ENCODE results near the gene MS4A4A. TPM values are rescaled to one million over a fixed set of nuclear protein-coding genes. Genes with fewer than 3 reads are reported as not detected.

The MS4A4A gene
- total and polyA plus RNA-seq, 10 of the 15 experiments (the other 5 are each of a cell fraction or from before 2014, with no cell fraction given) = 0.10 to 2.4 (median 0.68) TPM

- in situ Hi-C loops (cut with MboI) (no loop called here), intact Hi-C loops (cut with micrococcal nuclease; ENCODE audit: unreplicated experiment) (loop anchor here (1.0 kb wide), 1 partner anchor 350 kb away; no protein-coding TSS in a partner anchor)
- BruUV-seq (replicated peaks) = no TSS peak
- RAD21 ChIA-PET (ENCODE audit: unreplicated experiment) = interaction anchor here (1.1 to 4.2 kb wide), 4 partner anchors 12 to 373 kb away, joined by 3 to 83 read pairs (median 20); no protein-coding TSS in a partner anchor
- FAIRE-seq (no peak), DNase-seq (ENCODE audit: low read depth, low spot score) (no peak), ATAC-seq (no peak)
- 73% methylated on average over 4 of the region's 4 CpGs for WGBS (ENCODE audit: insufficient coverage, insufficient replicate concordance, low lambda C conversion rate, missing lambda C conversion rate)
- Histone ChIP-seq H3K27ac (ENCODE audit: control insufficient read depth, insufficient read depth) (no peak overlapping the region), H3K9me3 (replicated peaks; ENCODE audit: control insufficient read depth, insufficient read depth, low read length) (no peaks in the 10 kb centered on the region; the same call in 2 of the 3 replicates), H3K79me2 (ENCODE audit: control insufficient read depth, insufficient read depth, low read length) (no peaks in the 10 kb centered on the region), H3K36me3 (ENCODE audit: control insufficient read depth in 2 of 2, insufficient read depth in 2 of 2, low read length in 1 of 2) (no peaks in the 10 kb centered on the region), H3K4me2 (ENCODE audit: control insufficient read depth, insufficient read depth) (no peak overlapping the region), H3K27me3 (replicated peaks in 1 of 2; ENCODE audit: control insufficient read depth in 2 of 2, insufficient read depth in 2 of 2, low read length in 1 of 2) (no peaks in the 10 kb centered on the region), H2AFZ (ENCODE audit: control insufficient read depth, low read depth, low read length) (no peak overlapping the region), H3K4me3 (no peak overlapping the region), H4K20me1 (ENCODE audit: control insufficient read depth, insufficient read depth) (no peaks in the 10 kb centered on the region), H3K9ac (ENCODE audit: control insufficient read depth, insufficient read depth, low read length) (no peak overlapping the region), H3K4me1 (ENCODE audit: control insufficient read depth, insufficient read depth, low read length) (no peaks in the 10 kb centered on the region)
- TF ChIP-seq IRF4 (IDR thresholded peaks at IDR 0.05; ENCODE audit: low read depth, low read length) (no peak), KDM1A (IDR thresholded peaks at IDR 0.05; ENCODE audit: borderline replicate concordance) (no peak), FOXK2 (IDR thresholded peaks at IDR 0.05) (no peak), RBBP5 (conservative IDR thresholded peaks at IDR 0.05) (no peak), TBL1XR1 (IDR thresholded peaks at IDR 0.05; ENCODE audit: low read depth, low read length) (no peak), ZBED1 (IDR thresholded peaks at IDR 0.05; ENCODE audit: borderline replicate concordance) (no peak), JUND (IDR thresholded peaks at IDR 0.05; ENCODE audit: low read depth, low read length) (no peak), NKRF (conservative IDR thresholded peaks at IDR 0.05) (no peak), SPI1 (IDR thresholded peaks at IDR 0.05; ENCODE audit: borderline replicate concordance, insufficient read depth, low read depth, low read length) (no peak), TCF7 (IDR thresholded peaks at IDR 0.05; ENCODE audit: borderline replicate concordance) (no peak)
- CTCF ChIA-PET = interaction anchor here (1.1 to 4.6 kb wide), 8 partner anchors 12 to 224 kb away, joined by 3 to 200 read pairs (median 26); no protein-coding TSS in a partner anchor
- SMC1A ChIA-PET (ENCODE audit: uncharacterized antibody, unreplicated experiment) = interaction anchor here (0.9 to 4.6 kb wide), 6 partner anchors 12 to 357 kb away, joined by 3 to 116 read pairs (median 21); no protein-coding TSS in a partner anchor
- POLR2A ChIA-PET = no interaction called here
These were observed 17.1 kb upstream of the MS4A4A start for GRCh38 chr11:60263402-60263801.

Data from GM12878 (cell line).